ENCODE results near the gene TTC21B. TPM values are rescaled to one million over a fixed set of nuclear protein-coding genes. Genes with fewer than 3 reads are reported as not detected.

Gene TTC21B
- total and polyA plus RNA-seq, 2 experiments from 2014 or later: 5.7 to 24.3 TPM

- H3K4me2 ChIP-seq: no peak overlapping the region
- no peak for DNase-seq (ENCODE audit: low spot score)
- H4K20me1 ChIP-seq (ENCODE audit: insufficient read depth, poor library complexity, severe bottlenecking): no peaks in the 10 kb centered on the region
- H3K79me2 ChIP-seq: no peaks in the 10 kb centered on the region
- H3K9me3 ChIP-seq (ENCODE audit: low read depth): no peaks in the 10 kb centered on the region
- no peaks in the 10 kb centered on the region for H3K9me2 ChIP-seq (replicated peaks; ENCODE audit: insufficient read depth)
- no peak overlapping the region for H3K27ac ChIP-seq
- H2AFZ ChIP-seq: no peak overlapping the region
- no peaks in the 10 kb centered on the region for H3K27me3 ChIP-seq
- H3K4me3 ChIP-seq: no peak overlapping the region
- no peaks in the 10 kb centered on the region for H3K4me1 ChIP-seq (ENCODE audit: insufficient read depth)
- TF ChIP-seq EZH2 (IDR thresholded peaks at IDR 0.05; ENCODE audit: borderline replicate concordance) (no peak), EZH2phosphoT487 (IDR thresholded peaks at IDR 0.05; ENCODE audit: low read depth, severe bottlenecking, unreplicated experiment) (no peak), CTCF (IDR thresholded peaks at IDR 0.05; ENCODE audit: poor library complexity) (no peak)
- WGBS (ENCODE audit: low lambda C conversion rate, missing lambda C conversion rate): 52% methylated on average over 1 of the region's 1 CpG
- H3K36me3 ChIP-seq (replicated peaks; ENCODE audit: insufficient read depth, low read depth): no peaks in the 10 kb centered on the region
Measured at GRCh38 chr2:165857876-165858275, 95.7 kb downstream of the TTC21B start.

- H2AFZ ChIP-seq: no peak overlapping the region
- DNase-seq (ENCODE audit: low spot score): no peak
- H3K27me3 ChIP-seq: no peaks in the 10 kb centered on the region
- H3K27ac ChIP-seq: no peak overlapping the region
- TF ChIP-seq CTCF (IDR thresholded peaks at IDR 0.05; ENCODE audit: poor library complexity): no peak
- no peak for TF ChIP-seq EZH2phosphoT487 (IDR thresholded peaks at IDR 0.05; ENCODE audit: low read depth, severe bottlenecking, unreplicated experiment)
- no peak for TF ChIP-seq EZH2 (IDR thresholded peaks at IDR 0.05; ENCODE audit: borderline replicate concordance)
- peaks cover 6% of the 10 kb centered on the region for H3K9me3 ChIP-seq (ENCODE audit: low read depth)
- H3K79me2 ChIP-seq: no peaks in the 10 kb centered on the region
- H3K4me3 ChIP-seq: no peak overlapping the region
- H3K4me1 ChIP-seq (ENCODE audit: insufficient read depth): no peaks in the 10 kb centered on the region
- no peaks in the 10 kb centered on the region for H3K36me3 ChIP-seq (replicated peaks; ENCODE audit: insufficient read depth, low read depth)
- H3K4me2 ChIP-seq: no peak overlapping the region
- no peaks in the 10 kb centered on the region for H3K9me2 ChIP-seq (replicated peaks; ENCODE audit: insufficient read depth)
- no peaks in the 10 kb centered on the region for H4K20me1 ChIP-seq (ENCODE audit: insufficient read depth, poor library complexity, severe bottlenecking)
Measured at GRCh38 chr2:165852394-165852793, 101.2 kb downstream of the TTC21B start.

GRCh38 chr2:165847001-165847400 is 106.6 kb downstream of the TTC21B start:
- H3K9me3 ChIP-seq (ENCODE audit: low read depth): peaks cover 2% of the 10 kb centered on the region
- TF ChIP-seq CTCF (IDR thresholded peaks at IDR 0.05; ENCODE audit: poor library complexity) (no peak), EZH2phosphoT487 (IDR thresholded peaks at IDR 0.05; ENCODE audit: low read depth, severe bottlenecking, unreplicated experiment) (no peak), EZH2 (IDR thresholded peaks at IDR 0.05; ENCODE audit: borderline replicate concordance) (no peak)
- no peaks in the 10 kb centered on the region for H3K9me2 ChIP-seq (replicated peaks; ENCODE audit: insufficient read depth)

GRCh38 chr2:165846056-165846455 is 107.5 kb downstream of the TTC21B start:
- no peak overlapping the region for H3K27ac ChIP-seq
- H3K9me3 ChIP-seq (ENCODE audit: low read depth): no peaks in the 10 kb centered on the region
- no peak for TF ChIP-seq EZH2 (IDR thresholded peaks at IDR 0.05; ENCODE audit: borderline replicate concordance)
- no peak for TF ChIP-seq EZH2phosphoT487 (IDR thresholded peaks at IDR 0.05; ENCODE audit: low read depth, severe bottlenecking, unreplicated experiment)
- no peak for TF ChIP-seq CTCF (IDR thresholded peaks at IDR 0.05; ENCODE audit: poor library complexity)
- no peaks in the 10 kb centered on the region for H3K9me2 ChIP-seq (replicated peaks; ENCODE audit: insufficient read depth)
- no peak overlapping the region for H2AFZ ChIP-seq
- 85% methylated on average over 7 of the region's 7 CpGs for WGBS (ENCODE audit: low lambda C conversion rate, missing lambda C conversion rate)
- H3K36me3 ChIP-seq (replicated peaks; ENCODE audit: insufficient read depth, low read depth): no peaks in the 10 kb centered on the region
- no peaks in the 10 kb centered on the region for H4K20me1 ChIP-seq (ENCODE audit: insufficient read depth, poor library complexity, severe bottlenecking)
- no peak for DNase-seq (ENCODE audit: low spot score)
- H3K4me2 ChIP-seq: no peak overlapping the region
- no peaks in the 10 kb centered on the region for H3K4me1 ChIP-seq (ENCODE audit: insufficient read depth)
- no peak overlapping the region for H3K4me3 ChIP-seq
- H3K79me2 ChIP-seq: no peaks in the 10 kb centered on the region
- no peaks in the 10 kb centered on the region for H3K27me3 ChIP-seq

More at GRCh38 chr2:165847001-165847400, 106.6 kb downstream of the TTC21B start:
- no peaks in the 10 kb centered on the region for H4K20me1 ChIP-seq (ENCODE audit: insufficient read depth, poor library complexity, severe bottlenecking)
- no peak for DNase-seq (ENCODE audit: low spot score)
- H3K79me2 ChIP-seq: no peaks in the 10 kb centered on the region
- H3K27me3 ChIP-seq: no peaks in the 10 kb centered on the region
- no peaks in the 10 kb centered on the region for H3K4me1 ChIP-seq (ENCODE audit: insufficient read depth)
- H3K27ac ChIP-seq: no peak overlapping the region
- no peak overlapping the region for H2AFZ ChIP-seq
- WGBS (ENCODE audit: low lambda C conversion rate, missing lambda C conversion rate): 65% methylated on average over 2 of the region's 2 CpGs
- H3K4me3 ChIP-seq: no peak overlapping the region
- H3K4me2 ChIP-seq: no peak overlapping the region
- H3K36me3 ChIP-seq (replicated peaks; ENCODE audit: insufficient read depth, low read depth): no peaks in the 10 kb centered on the region
